MCF 10A (cell line): ENCODE results near the gene DDRGK1. TPM values are rescaled to one million over a fixed set of nuclear protein-coding genes. Genes with fewer than 3 reads are reported as not detected.
A peak's percentile ranks its signal among the peaks of the same experiment; 100 is the strongest.
"Not testable (repeated sequence)": the region's sequence is repeated elsewhere in the genome, so short reads cannot be mapped to it uniquely, and the experiment has no call there.

Experiments used
- BruUV-seq: library from RNA; stranded (reverse); fragments of 400-500 nt; replicated peaks from 2 replicates; lab custom pipeline; 2021; lab: Mats Ljungman, UMichigan
- CTCF ChIA-PET: fragments of 300-600 bp; sonication (Branson Sonifier 250); formaldehyde crosslinking; extraction: SDS; loops from one replicate; lab custom pipeline; 2021; ENCODE audit warnings: antibody characterized with exemption, inconsistent platforms; lab: Yijun Ruan, JAX
- POLR2A ChIA-PET: fragments of 300-600, 350-650 bp; sonication (Branson Sonifier 250); formaldehyde crosslinking; extraction: SDS; loops from one replicate; lab custom pipeline; 2020; ENCODE audit warnings: antibody characterized with exemption, inconsistent platforms; lab: Yijun Ruan, JAX
- DNase-seq: peaks from one replicate; pipeline ENCODE4 v3.0.0-alpha.2; 2018; ENCODE audit not compliant: unreplicated experiment
- H3K27ac Mint-ChIP-seq: one replicate; pipeline ENCODE4 v1.8.0; 2022; ENCODE audit warnings: mild to moderate bottlenecking, low read depth, mixed read lengths; ENCODE audit not compliant: unreplicated experiment
- H3K27me3 Mint-ChIP-seq: one replicate; pipeline ENCODE4 v1.8.0; 2022; ENCODE audit warnings: mixed read lengths; ENCODE audit not compliant: insufficient read depth, unreplicated experiment
- H3K36me3 Mint-ChIP-seq: one replicate; pipeline ENCODE4 v1.8.0; 2022; ENCODE audit warnings: mild to moderate bottlenecking, moderate library complexity, mixed read lengths; ENCODE audit not compliant: insufficient read depth, unreplicated experiment
- H3K4me1 Mint-ChIP-seq: one replicate; pipeline ENCODE4 v1.8.0; 2022; ENCODE audit warnings: mixed read lengths; ENCODE audit not compliant: insufficient read depth, unreplicated experiment
- H3K4me3 Mint-ChIP-seq: one replicate; pipeline ENCODE4 v1.8.0; 2022; ENCODE audit warnings: mild to moderate bottlenecking, moderate library complexity, mixed read lengths; ENCODE audit not compliant: unreplicated experiment
- H3K9me3 Mint-ChIP-seq: one replicate; pipeline ENCODE4 v1.8.0; 2022; ENCODE audit warnings: mixed read lengths; ENCODE audit not compliant: unreplicated experiment
- intact Hi-C: fragments of 100-400 bp; cut with micrococcal nuclease; formaldehyde crosslinking; loops from 2 replicates; pipeline ENCODE4 v1.14.1; 2022
- total RNA-seq: library from RNA; stranded (reverse); gene quantifications from 2 replicates; pipeline ENCODE4 v1.2.3, GENCODE V29; 2022
- TF ChIP-seq, protein P1 (sequence below): fragments of 200-600 bp; IDR thresholded peaks from one replicate; pipeline ENCODE4 v1.8.0; 2022; ENCODE audit warnings: antibody characterized with exemption, mild to moderate bottlenecking; ENCODE audit not compliant: unreplicated experiment

Gene DDRGK1
- total RNA-seq, 1 experiment from 2014 or later: 116 TPM

DNA sequence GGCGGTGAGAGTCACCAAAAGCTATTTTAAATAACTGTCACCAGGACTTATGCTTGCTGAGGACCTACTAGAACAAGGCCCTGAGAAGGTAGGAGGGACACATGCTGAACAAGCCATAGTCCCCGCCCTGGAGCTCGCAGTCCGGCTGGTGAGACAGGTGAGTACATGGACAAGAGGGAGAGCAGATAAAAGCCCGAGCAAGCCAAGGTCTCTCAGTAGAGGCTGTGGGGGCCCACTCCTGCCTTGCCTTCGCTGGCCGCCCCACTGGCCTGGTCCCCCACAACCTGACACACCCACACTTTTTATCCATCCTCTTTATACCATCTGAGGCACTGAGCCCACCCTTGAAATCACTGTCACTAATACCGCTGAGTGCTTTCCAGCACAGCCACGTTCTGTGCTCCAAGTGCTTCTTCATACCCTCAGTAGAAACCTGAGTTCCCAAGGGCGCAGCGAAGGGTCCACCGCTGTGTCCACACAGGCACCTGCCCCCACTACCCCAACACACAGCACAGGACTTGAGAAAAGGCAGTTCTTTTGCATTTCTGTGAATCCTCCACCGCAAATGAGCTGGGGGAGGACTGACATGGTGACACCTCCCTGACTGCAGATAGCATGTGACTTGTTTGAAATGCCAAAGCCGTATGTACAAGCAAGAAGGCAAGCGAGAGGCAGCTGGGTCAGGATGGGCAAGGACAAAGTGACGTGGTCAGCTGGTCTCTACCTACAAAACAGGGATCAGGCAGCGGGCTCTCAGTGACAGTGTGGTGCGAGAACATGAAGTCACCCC is 12.1 kb downstream of the DDRGK1 start:
- Mint-ChIP-seq H3K27ac (no peak overlapping the region), H3K9me3 (no peaks in the 10 kb centered on the region), H3K4me3 (no peak overlapping the region), H3K4me1 (peaks cover 7% of the 10 kb centered on the region), H3K36me3 (peaks cover 63% of the 10 kb centered on the region), H3K27me3 (no peaks in the 10 kb centered on the region)
- CTCF ChIA-PET: interaction anchor here (0.7 to 1.2 kb wide), 2 partner anchors 11 to 213 kb away, joined by 3 to 4 read pairs; no protein-coding TSS in a partner anchor
- no TSS peak for BruUV-seq
- TF ChIP-seq, protein P1, sequence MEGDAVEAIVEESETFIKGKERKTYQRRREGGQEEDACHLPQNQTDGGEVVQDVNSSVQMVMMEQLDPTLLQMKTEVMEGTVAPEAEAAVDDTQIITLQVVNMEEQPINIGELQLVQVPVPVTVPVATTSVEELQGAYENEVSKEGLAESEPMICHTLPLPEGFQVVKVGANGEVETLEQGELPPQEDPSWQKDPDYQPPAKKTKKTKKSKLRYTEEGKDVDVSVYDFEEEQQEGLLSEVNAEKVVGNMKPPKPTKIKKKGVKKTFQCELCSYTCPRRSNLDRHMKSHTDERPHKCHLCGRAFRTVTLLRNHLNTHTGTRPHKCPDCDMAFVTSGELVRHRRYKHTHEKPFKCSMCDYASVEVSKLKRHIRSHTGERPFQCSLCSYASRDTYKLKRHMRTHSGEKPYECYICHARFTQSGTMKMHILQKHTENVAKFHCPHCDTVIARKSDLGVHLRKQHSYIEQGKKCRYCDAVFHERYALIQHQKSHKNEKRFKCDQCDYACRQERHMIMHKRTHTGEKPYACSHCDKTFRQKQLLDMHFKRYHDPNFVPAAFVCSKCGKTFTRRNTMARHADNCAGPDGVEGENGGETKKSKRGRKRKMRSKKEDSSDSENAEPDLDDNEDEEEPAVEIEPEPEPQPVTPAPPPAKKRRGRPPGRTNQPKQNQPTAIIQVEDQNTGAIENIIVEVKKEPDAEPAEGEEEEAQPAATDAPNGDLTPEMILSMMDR: no peak
- no peak for DNase-seq
- intact Hi-C loops: no loop called here
- POLR2A ChIA-PET: interaction anchor here (1.1 to 1.6 kb wide), 3 partner anchors 8 to 31 kb away, joined by 3 read pairs; no protein-coding TSS in a partner anchor

DNA sequence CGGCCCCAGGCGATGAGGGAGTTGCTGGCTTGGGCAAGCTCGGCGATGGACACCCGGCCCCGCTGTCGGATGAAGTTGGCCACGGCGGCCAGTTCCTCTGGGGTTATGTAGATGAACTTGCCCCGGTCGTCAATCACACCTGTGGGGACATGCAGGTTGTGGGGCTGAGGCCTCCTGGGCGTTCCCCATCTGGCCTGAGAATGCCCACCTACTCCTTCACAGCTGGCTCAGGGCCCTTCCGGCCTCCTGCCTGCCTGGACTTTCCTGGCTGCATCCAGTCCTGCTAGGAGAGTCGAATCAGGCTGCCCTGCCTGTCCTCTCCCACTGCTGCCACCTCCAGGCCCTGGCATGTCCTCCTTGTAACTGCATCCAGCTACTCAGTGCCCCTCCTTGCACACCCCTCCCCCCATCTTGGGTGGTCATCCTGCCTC is 13.8 kb downstream of the DDRGK1 start:
- TF ChIP-seq, protein P1: no peak
- no peaks in the 10 kb centered on the region for H3K27me3 Mint-ChIP-seq
- peaks cover 3% of the 10 kb centered on the region for H3K4me1 Mint-ChIP-seq
- POLR2A ChIA-PET: interaction anchor here (0.8 kb wide), 1 partner anchor 12 kb away, joined by 4 read pairs; no protein-coding TSS in a partner anchor
- no peak overlapping the region for H3K27ac Mint-ChIP-seq
- no peak overlapping the region for H3K4me3 Mint-ChIP-seq
- no peaks in the 10 kb centered on the region for H3K9me3 Mint-ChIP-seq
- DNase-seq: no peak
- BruUV-seq: no TSS peak
- peaks cover 54% of the 10 kb centered on the region for H3K36me3 Mint-ChIP-seq
- intact Hi-C loops: no loop called here
- CTCF ChIA-PET: interaction anchor here (0.5 kb wide), 1 partner anchor 660 kb away, joined by 6 read pairs; no protein-coding TSS in a partner anchor

DNA sequence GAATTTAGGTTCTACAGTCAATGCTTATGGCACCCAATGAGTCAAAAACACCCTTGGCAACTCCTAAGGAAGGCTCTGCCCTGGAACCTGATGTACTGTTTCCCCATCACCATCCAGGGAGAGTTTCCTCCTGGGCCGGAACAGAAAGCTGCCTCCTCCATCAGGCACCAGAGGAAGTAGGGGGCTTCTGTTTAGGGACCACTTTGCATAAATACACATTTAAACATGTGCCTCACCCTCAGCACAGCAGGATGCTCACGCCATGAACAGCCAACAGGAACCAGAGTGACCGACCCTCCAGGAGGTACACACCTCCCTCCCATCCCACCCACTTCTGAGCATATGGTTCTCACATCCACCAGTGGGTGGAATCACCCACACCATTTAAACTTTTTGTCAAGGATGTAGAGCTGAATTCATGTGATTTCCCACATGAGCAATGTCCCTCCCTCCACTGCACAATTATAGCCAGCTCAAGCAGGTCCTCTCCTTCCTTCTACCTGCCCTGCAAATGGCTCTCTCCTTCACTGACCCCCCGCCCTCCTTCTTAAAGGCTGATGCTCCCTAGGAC is 14.8 kb downstream of the DDRGK1 start:
- intact Hi-C loops: no loop called here
- CTCF ChIA-PET: no interaction called here
- POLR2A ChIA-PET: interaction anchor here (0.5 to 0.6 kb wide), 2 partner anchors 152 to 449 kb away, joined by 3 read pairs; no protein-coding TSS in a partner anchor
- H3K4me3 Mint-ChIP-seq: no peak overlapping the region
- BruUV-seq: no TSS peak
- H3K27me3 Mint-ChIP-seq: no peaks in the 10 kb centered on the region
- TF ChIP-seq, protein P1: no peak
- H3K36me3 Mint-ChIP-seq: peaks cover 44% of the 10 kb centered on the region
- H3K9me3 Mint-ChIP-seq: no peaks in the 10 kb centered on the region
- peaks cover under 1% of the 10 kb centered on the region for H3K4me1 Mint-ChIP-seq
- no peak overlapping the region for H3K27ac Mint-ChIP-seq
- DNase-seq: no peak

DNA sequence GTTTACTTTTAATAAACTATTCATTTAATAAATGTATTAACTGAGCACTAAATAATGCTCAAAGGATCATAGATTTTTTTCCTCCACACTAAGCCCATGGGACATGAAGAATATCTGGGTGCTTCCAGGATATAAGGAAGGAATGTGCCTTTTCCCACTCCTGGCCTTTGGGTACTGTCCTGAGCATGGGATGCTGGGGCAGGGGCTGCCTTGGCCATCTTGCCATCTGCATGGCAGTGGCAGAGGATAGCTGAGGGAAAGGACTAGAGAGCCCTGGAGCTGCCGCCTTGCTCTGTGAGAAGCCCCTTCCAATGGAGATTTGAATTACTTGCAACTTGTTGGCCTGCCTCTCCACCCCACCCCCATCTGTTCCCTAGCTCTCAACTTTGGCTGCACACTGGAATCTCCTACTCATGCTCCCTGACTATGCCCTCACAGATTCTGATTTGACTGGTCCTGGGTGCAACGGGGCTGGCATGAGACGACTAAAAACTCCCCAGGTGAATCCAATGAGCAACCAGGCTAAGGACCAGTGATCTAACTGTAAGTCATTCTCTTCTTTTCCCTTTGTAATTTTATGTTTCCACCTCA is 15.6 kb downstream of the DDRGK1 start:
- BruUV-seq: TSS peak; percentile 13
- Mint-ChIP-seq H3K27me3 (no peaks in the 10 kb centered on the region), H3K4me3 (no peak overlapping the region), H3K36me3 (peaks cover 39% of the 10 kb centered on the region), H3K4me1 (peaks cover 8% of the 10 kb centered on the region), H3K9me3 (no peaks in the 10 kb centered on the region), H3K27ac (no peak overlapping the region)
- POLR2A ChIA-PET: interaction anchor here (0.5 to 0.7 kb wide), 3 partner anchors 151 to 450 kb away, joined by 3 read pairs; no protein-coding TSS in a partner anchor
- no peak for DNase-seq
- CTCF ChIA-PET: no interaction called here
- intact Hi-C loops: no loop called here
- TF ChIP-seq, protein P1: no peak

DNA sequence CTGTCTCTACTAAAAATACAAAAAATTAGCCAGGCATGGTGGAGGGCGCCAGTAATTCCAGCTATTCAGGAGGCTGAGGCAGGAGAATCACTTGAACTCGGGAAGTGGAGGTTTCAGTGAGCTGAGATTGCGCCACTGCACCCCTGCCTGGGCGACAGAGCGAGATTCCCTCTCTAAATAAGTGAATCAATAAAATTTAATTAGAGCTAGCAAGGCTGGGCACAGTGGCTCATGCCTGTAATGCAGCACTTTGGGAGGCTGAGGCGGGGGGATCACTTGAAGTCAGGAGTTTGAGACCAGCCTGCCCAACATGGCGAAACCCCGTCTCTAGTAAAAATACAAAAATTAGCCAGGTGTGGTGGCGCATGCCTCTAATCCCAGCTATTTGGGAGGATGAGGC is 16.6 kb downstream of the DDRGK1 start:
- H3K4me1 Mint-ChIP-seq, intact Hi-C loops, H3K9me3 Mint-ChIP-seq, H3K27ac Mint-ChIP-seq, BruUV-seq, DNase-seq, H3K4me3 Mint-ChIP-seq, H3K27me3 Mint-ChIP-seq: not testable (repeated sequence)
- ChIA-PET CTCF (interaction anchor here (1.3 kb wide), 1 partner anchor 129 kb away, joined by 3 read pairs; no protein-coding TSS in a partner anchor), POLR2A (interaction anchor here (1.0 to 2.2 kb wide), 5 partner anchors 10 to 193 kb away, joined by 3 to 6 read pairs (median 4); partner anchors contain the start of genes FASTKD5 and UBOX5)
- H3K36me3 Mint-ChIP-seq: peaks cover 34% of the 10 kb centered on the region
